IMR-90 (cell line): ENCODE data around the gene SH3TC1. TPM values are rescaled to one million over a fixed set of nuclear protein-coding genes. Genes with fewer than 3 reads are reported as not detected.

ENCODE experiments used
- ATAC-seq: fragments of 200-7000 bp; cut with Tn5 transposase; 2 replicates; pipeline ENCODE4 v1.9.1; 2020; ENCODE audit warnings: low read depth, mild to moderate bottlenecking, moderate library complexity
- BruUV-seq: library from RNA; stranded (reverse); fragments of 400-500 nt; replicated peaks from 2 replicates; lab custom pipeline; 2021; lab: Mats Ljungman, UMichigan
- CTCF ChIA-PET: fragments of 300-600 bp; formaldehyde crosslinking; extraction: SDS; loops from one replicate; lab custom pipeline; 2021; ENCODE audit warnings: antibody characterized with exemption; lab: Yijun Ruan, JAX
- POLR2A ChIA-PET: fragments of 300-600 bp; sonication (Branson Sonifier 250); formaldehyde crosslinking; loops from one replicate; lab custom pipeline; 2022; ENCODE audit warnings: antibody characterized with exemption; ENCODE audit not compliant: unreplicated experiment; lab: Charles Lee
- DNase-seq: peaks from one replicate; pipeline ENCODE4 v3.0.0; 2013
- H2AFZ ChIP-seq: replicated peaks from 2 replicates; pipeline ENCODE3; 2013; ENCODE audit warnings: low read length, mild to moderate bottlenecking; ENCODE audit not compliant: poor library complexity
- H2AK5ac ChIP-seq: 2 replicates; pipeline ENCODE4 v1.6.1; 2013; ENCODE audit warnings: low read depth, low read length, inconsistent platforms
- H2AK9ac ChIP-seq: replicated peaks from 2 replicates; pipeline ENCODE3; 2013; ENCODE audit warnings: mild to moderate bottlenecking, low read depth, low read length, moderate library complexity; ENCODE audit not compliant: poor library complexity
- H2BK120ac ChIP-seq: 2 replicates; pipeline ENCODE4 v1.6.1; 2013; ENCODE audit warnings: low read depth, low read length, inconsistent platforms
- H2BK15ac ChIP-seq: 3 replicates; pipeline ENCODE4 v1.6.1; 2013; ENCODE audit warnings: low read depth, low read length, inconsistent platforms
- H2BK20ac ChIP-seq: 2 replicates; pipeline ENCODE4 v1.6.1; 2013; ENCODE audit warnings: low read depth, mild to moderate bottlenecking, inconsistent platforms, low read length, moderate library complexity
- H2BK5ac ChIP-seq: 2 replicates; pipeline ENCODE4 v1.6.1; 2013; ENCODE audit warnings: mild to moderate bottlenecking, low read depth, low read length, inconsistent platforms; ENCODE audit not compliant: poor library complexity, severe bottlenecking
- H3K14ac ChIP-seq: replicated peaks from 2 replicates; pipeline ENCODE4 v1.6.1; 2013; ENCODE audit warnings: low read depth, low read length, inconsistent platforms
- H3K18ac ChIP-seq: 2 replicates; pipeline ENCODE4 v1.6.1; 2013; ENCODE audit warnings: low read depth, low read length, control low read depth
- H3K23ac ChIP-seq: 2 replicates; pipeline ENCODE4 v1.6.1; 2013; ENCODE audit warnings: low read depth, low read length, inconsistent platforms
- H3K27ac ChIP-seq: 2 replicates; pipeline ENCODE4 v1.5.1; 2013; ENCODE audit warnings: mild to moderate bottlenecking, control low read depth, low read length; ENCODE audit not compliant: insufficient read depth
- H3K27me3 ChIP-seq: 2 replicates; pipeline ENCODE4 v1.6.1; 2013; ENCODE audit warnings: low read length; ENCODE audit not compliant: control insufficient read depth, insufficient read depth
- H3K36me3 ChIP-seq: 2 replicates; pipeline ENCODE4 v1.6.1; 2013; ENCODE audit warnings: low read length, mixed read lengths; ENCODE audit not compliant: control insufficient read depth, insufficient read depth
- H3K4ac ChIP-seq: 2 replicates; pipeline ENCODE4 v1.6.1; 2013; ENCODE audit warnings: low read depth, low read length, inconsistent platforms
- H3K4me1 ChIP-seq: 2 replicates; pipeline ENCODE4 v1.6.1; 2013; ENCODE audit warnings: low read length, mixed read lengths; ENCODE audit not compliant: control insufficient read depth, insufficient read depth
- H3K4me2 ChIP-seq: 2 replicates; pipeline ENCODE4 v1.6.1; 2013; ENCODE audit warnings: low read depth, mild to moderate bottlenecking, control low read depth, low read length, moderate library complexity
- H3K4me3 ChIP-seq: 2 replicates; pipeline ENCODE4 v1.5.1; 2013; ENCODE audit warnings: low read depth, mild to moderate bottlenecking, control low read depth, low read length, moderate library complexity; ENCODE audit not compliant: insufficient read depth
- H3K56ac ChIP-seq: 2 replicates; pipeline ENCODE4 v1.6.1; 2013; ENCODE audit warnings: low read length, inconsistent platforms; ENCODE audit not compliant: insufficient read depth; ENCODE audit errors: extremely low read depth
- H3K79me1 ChIP-seq, 2 experiments: 2 replicates each; pipeline ENCODE4 v1.6.1; 2013; ENCODE audit warnings: low read length in 2 of 2, inconsistent platforms in 1 of 2, low read depth in 1 of 2
- H3K9ac ChIP-seq: 2 replicates; pipeline ENCODE4 v1.6.1; 2013; ENCODE audit warnings: low read depth, low read length, control low read depth
- H3K9me1 ChIP-seq: 2 replicates; pipeline ENCODE4 v1.6.1; 2013; ENCODE audit warnings: low read length, inconsistent platforms; ENCODE audit not compliant: insufficient read depth
- H3K9me3 ChIP-seq: 2 replicates; pipeline ENCODE4 v1.6.1; 2013; ENCODE audit warnings: low read length; ENCODE audit not compliant: control insufficient read depth, insufficient read depth
- H4K20me1 ChIP-seq: 2 replicates; pipeline ENCODE4 v1.6.1; 2013; ENCODE audit warnings: low read length, inconsistent platforms; ENCODE audit not compliant: insufficient read depth
- H4K5ac ChIP-seq: 2 replicates; pipeline ENCODE4 v1.6.1; 2013; ENCODE audit warnings: mild to moderate bottlenecking, low read depth, low read length, control low read depth
- H4K8ac ChIP-seq, 2 experiments: 2 replicates each; pipeline ENCODE4 v1.6.1; 2013; ENCODE audit warnings: low read depth in 2 of 2, low read length in 2 of 2, control low read depth in 1 of 2, inconsistent platforms in 1 of 2
- H4K91ac ChIP-seq: 2 replicates; pipeline ENCODE4 v1.6.1; 2013; ENCODE audit warnings: low read depth, low read length, inconsistent platforms; ENCODE audit not compliant: insufficient read depth
- BHLHE40 ChIP-seq: fragments of 150-350 bp; IDR thresholded peaks from 2 replicates; pipeline ENCODE4 v1.6.1; 2016; ENCODE audit warnings: mild to moderate bottlenecking, low read depth, low read length
- CEBPB ChIP-seq: IDR thresholded peaks from 2 replicates; pipeline ENCODE4 v1.6.1; 2012; ENCODE audit warnings: low read depth, low read length, improper control_type of control experiment
- CHD1 ChIP-seq: IDR thresholded peaks from 2 replicates; pipeline ENCODE4 v1.6.1; 2012; ENCODE audit warnings: low read depth, low read length, improper control_type of control experiment
- CTCF ChIP-seq: conservative IDR thresholded peaks from 2 replicates; pipeline ENCODE4 v1.5.1; 2012; ENCODE audit warnings: mild to moderate bottlenecking, low read depth, low read length, improper control_type of control experiment
- ELK1 ChIP-seq: fragments of 150-350 bp; IDR thresholded peaks from 2 replicates; pipeline ENCODE4 v1.6.1; 2016; ENCODE audit warnings: low read depth, mild to moderate bottlenecking, low read length, moderate library complexity, borderline replicate concordance
- FOS ChIP-seq: fragments of 150-350 bp; IDR thresholded peaks from 2 replicates; pipeline ENCODE4 v1.6.1; 2016; ENCODE audit warnings: low read depth, low read length
- MAFK ChIP-seq: IDR thresholded peaks from 2 replicates; pipeline ENCODE4 v1.6.1; 2012; ENCODE audit warnings: low read depth, low read length, improper control_type of control experiment
- MAZ ChIP-seq: IDR thresholded peaks from 2 replicates; pipeline ENCODE4 v1.6.1; 2012; ENCODE audit warnings: low read depth, mild to moderate bottlenecking, low read length, improper control_type of control experiment, moderate library complexity, borderline replicate concordance
- MXI1 ChIP-seq: IDR thresholded peaks from 2 replicates; pipeline ENCODE4 v1.6.1; 2012; ENCODE audit warnings: low read depth, mild to moderate bottlenecking, low read length, moderate library complexity, borderline replicate concordance
- NFE2L2 ChIP-seq: fragments of 150-350 bp; IDR thresholded peaks from 2 replicates; pipeline ENCODE4 v1.6.1; 2016; ENCODE audit warnings: low read depth, mild to moderate bottlenecking, low read length
- POLR2A ChIP-seq: IDR thresholded peaks from 2 replicates; pipeline ENCODE4 v1.6.1; 2012; ENCODE audit warnings: mild to moderate bottlenecking, low read depth, low read length
- RAD21 ChIP-seq: IDR thresholded peaks from 2 replicates; pipeline ENCODE4 v1.6.1; 2012; ENCODE audit warnings: low read length, improper control_type of control experiment
- RCOR1 ChIP-seq: IDR thresholded peaks from 2 replicates; pipeline ENCODE4 v1.6.1; 2012; ENCODE audit warnings: mild to moderate bottlenecking, low read length, improper control_type of control experiment; ENCODE audit not compliant: insufficient replicate concordance
- RFX5 ChIP-seq: IDR thresholded peaks from 2 replicates; pipeline ENCODE4 v1.8.0; 2012; ENCODE audit warnings: low read depth, mild to moderate bottlenecking, low read length, moderate library complexity
- SMC3 ChIP-seq: fragments of 150-350 bp; IDR thresholded peaks from 2 replicates; pipeline ENCODE4 v1.6.1; 2016; ENCODE audit warnings: low read depth, mild to moderate bottlenecking, antibody characterized with exemption, low read length, moderate library complexity
- USF2 ChIP-seq: fragments of 150-350 bp; IDR thresholded peaks from 2 replicates; pipeline ENCODE4 v1.6.1; 2017; ENCODE audit warnings: mild to moderate bottlenecking, antibody characterized with exemption, low read length, low read depth
- WGBS, 2 experiments: methylation state at CpG; one replicate each; pipeline versions ENCODE4 v1.1.5 to v1.1.7; 2013; ENCODE audit warnings: missing lambda C conversion rate in 2 of 2; ENCODE audit not compliant: insufficient read length in 1 of 2; ENCODE audit errors: extremely low coverage in 2 of 2; 5-methylcytosine and 5-hydroxymethylcytosine counted together
- dilution Hi-C: fragments of 300-500 bp; cut with HindIII; formaldehyde crosslinking; loops from one replicate; pipeline ENCODE4 v1.14.3; 2018; ENCODE audit warnings: low sequenced_read_pairs; ENCODE audit not compliant: unreplicated experiment
- in situ Hi-C: fragments of 300-500 bp; cut with MboI; formaldehyde crosslinking; loops from 3 replicates; pipeline ENCODE4 v1.14.3; 2019; ENCODE audit warnings: low sequenced_read_pairs, inconsistent platforms, mixed read lengths
- intact Hi-C: fragments of 100-400 bp; cut with micrococcal nuclease; formaldehyde crosslinking; loops from 2 replicates; pipeline ENCODE4 v1.10.0; 2022
- polyA plus RNA-seq, 3 experiments: library from polyadenylated mRNA; depleted of rRNA; stranded (reverse); fragments of >200 nt; gene quantifications; 2 replicates each; pipeline ENCODE4 v1.2.3, GENCODE V29; 2012; ENCODE audit warnings: low replicate concordance in 1 of 3
- total RNA-seq: library from RNA; depleted of rRNA; stranded (reverse); fragments of >200 nt; gene quantifications from 2 replicates; pipeline ENCODE4 v1.2.3, GENCODE V29; 2012

The SH3TC1 gene
- total and polyA plus RNA-seq, 2 of the 4 experiments (the other 2 are of a cell fraction): 1.6 to 2.2 TPM

- POLR2A ChIA-PET: no interaction called here
- no peak overlapping the region for H2AK5ac ChIP-seq
- no peak overlapping the region for H3K27ac ChIP-seq
- no CpG with 5 or more reads among the region's 8 CpGs for WGBS, 2 experiments
- H3K56ac ChIP-seq: no peak overlapping the region
- H4K8ac ChIP-seq: no peak overlapping the region
- H3K9me1 ChIP-seq: peaks cover 5% of the 10 kb centered on the region
- peaks cover 3% of the 10 kb centered on the region; the same call in 1 of the 2 replicates for H3K4me1 ChIP-seq
- H3K4me3 ChIP-seq: no peak overlapping the region
- in situ Hi-C loops: loop anchor here (25.0 kb wide), 1 partner anchor 401 kb away; no protein-coding TSS in a partner anchor
- peaks cover 8% of the 10 kb centered on the region; the same call in 1 of the 2 replicates for H4K20me1 ChIP-seq
- H3K23ac ChIP-seq: no peak overlapping the region
- H3K4ac ChIP-seq: no peak overlapping the region
- no peaks in the 10 kb centered on the region for H3K36me3 ChIP-seq
- no peaks in the 10 kb centered on the region for H3K79me1 ChIP-seq
- peaks cover 14% of the 10 kb centered on the region for H3K27me3 ChIP-seq
- ATAC-seq (no peak), DNase-seq (no peak)
- intact Hi-C loops: no loop called here
- dilution Hi-C loops: no loop called here
- H3K4me2 ChIP-seq: no peak overlapping the region
- no peak overlapping the region for H4K5ac ChIP-seq
- no peak overlapping the region for H4K91ac ChIP-seq
- TF ChIP-seq MAZ (no peak), CHD1 (no peak), NFE2L2 (no peak), RFX5 (no peak), RCOR1 (no peak), BHLHE40 (no peak), MXI1 (no peak), USF2 (no peak), SMC3 (no peak), CEBPB (no peak), FOS (no peak), MAFK (no peak), ELK1 (no peak), RAD21 (no peak), CTCF (no peak), POLR2A (no peak)
- H2BK15ac ChIP-seq: no peak overlapping the region
- no peak overlapping the region for H2BK5ac ChIP-seq
- no peaks in the 10 kb centered on the region for H3K9me3 ChIP-seq
- CTCF ChIA-PET: interaction anchor here (0.6 kb wide), 1 partner anchor 393 kb away, joined by 4 read pairs; no protein-coding TSS in a partner anchor
- no peak overlapping the region for H2BK20ac ChIP-seq
- no peak overlapping the region for H3K18ac ChIP-seq
- no peak overlapping the region for H2AK9ac ChIP-seq
- no peak overlapping the region for H3K9ac ChIP-seq
- BruUV-seq: no TSS peak
- no peak overlapping the region for H2BK120ac ChIP-seq
- no peak overlapping the region for H2AFZ ChIP-seq
- no peak overlapping the region for H3K14ac ChIP-seq
Observed at GRCh38 chr4:8211251-8211650, 12.2 kb downstream of the SH3TC1 start.
